Measurements from ENCODE around the gene DHFR.

The DHFR gene

GRCh38 chr5:80600943-80601693 is 53.7 kb downstream of the DHFR start:
- TF ChIP-seq EZH2 (IDR thresholded peaks at IDR 0.05; ENCODE audit: borderline replicate concordance, low read depth, low read length, severe bottlenecking) (no peak), CTCF (IDR thresholded peaks at IDR 0.05; ENCODE audit: borderline replicate concordance, extremely low read depth, low read length, poor library complexity, severe bottlenecking) (no peak)
- no peaks in the 10 kb centered on the region for H3K79me2 ChIP-seq (ENCODE audit: insufficient read depth, low read length)
- no peak overlapping the region for H3K4me2 ChIP-seq (ENCODE audit: insufficient read depth, low read length)
- H2AFZ ChIP-seq (ENCODE audit: low read depth, low read length): no peak overlapping the region
- H3K4me3 ChIP-seq (ENCODE audit: low read depth in 1 of 2, low read length in 2 of 2): no peak overlapping the region
- no peak overlapping the region for H3K27ac ChIP-seq (ENCODE audit: low read length)
- H3K4me1 ChIP-seq (ENCODE audit: insufficient read depth, low read length): no peaks in the 10 kb centered on the region
- H3K9me3 ChIP-seq (ENCODE audit: insufficient read depth, low read length, severe bottlenecking): no peaks in the 10 kb centered on the region
- H4K20me1 ChIP-seq (ENCODE audit: insufficient read depth, low read length): no peaks in the 10 kb centered on the region
- H3K36me3 ChIP-seq (ENCODE audit: insufficient read depth, low read length): no peaks in the 10 kb centered on the region
- H3K9ac ChIP-seq (ENCODE audit: low read depth, low read length): no peak overlapping the region
- no peaks in the 10 kb centered on the region for H3K27me3 ChIP-seq (ENCODE audit: insufficient read depth, low read length, poor library complexity)
- ATAC-seq (ENCODE audit: insufficient read depth, low read depth): no peak
- DNase-seq: no peak

GRCh38 chr5:80597500-80597899 is 57.3 kb downstream of the DHFR start:
- no peaks in the 10 kb centered on the region for H3K36me3 ChIP-seq (ENCODE audit: insufficient read depth, low read length)
- H2AFZ ChIP-seq (ENCODE audit: low read depth, low read length): no peak overlapping the region
- ATAC-seq (ENCODE audit: insufficient read depth, low read depth): no peak

GRCh38 chr5:80594810-80595209 is 60.0 kb downstream of the DHFR start:
- TF ChIP-seq EZH2 (IDR thresholded peaks at IDR 0.05; ENCODE audit: borderline replicate concordance, low read depth, low read length, severe bottlenecking) (no peak), CTCF (IDR thresholded peaks at IDR 0.05; ENCODE audit: borderline replicate concordance, extremely low read depth, low read length, poor library complexity, severe bottlenecking) (no peak)
- no peaks in the 10 kb centered on the region for H3K36me3 ChIP-seq (ENCODE audit: insufficient read depth, low read length)
- no peaks in the 10 kb centered on the region for H3K9me3 ChIP-seq (ENCODE audit: insufficient read depth, low read length, severe bottlenecking)
- no peak overlapping the region for H3K27ac ChIP-seq (ENCODE audit: low read length)
- no peaks in the 10 kb centered on the region for H3K4me1 ChIP-seq (ENCODE audit: insufficient read depth, low read length)
- no peaks in the 10 kb centered on the region for H3K27me3 ChIP-seq (ENCODE audit: insufficient read depth, low read length, poor library complexity)
- no peak overlapping the region for H3K4me2 ChIP-seq (ENCODE audit: insufficient read depth, low read length)
- ATAC-seq (ENCODE audit: insufficient read depth, low read depth): no peak
- H3K79me2 ChIP-seq (ENCODE audit: insufficient read depth, low read length): no peaks in the 10 kb centered on the region
- no peak overlapping the region for H3K4me3 ChIP-seq (ENCODE audit: low read depth in 1 of 2, low read length in 2 of 2)
- no peak overlapping the region for H3K9ac ChIP-seq (ENCODE audit: low read depth, low read length)
- DNase-seq: no peak
- H4K20me1 ChIP-seq (ENCODE audit: insufficient read depth, low read length): no peaks in the 10 kb centered on the region
- H2AFZ ChIP-seq (ENCODE audit: low read depth, low read length): 0 out of 2 replicates have a peak overlapping the region, but pooled peaks have one; percentile 22

More at GRCh38 chr5:80597500-80597899, 57.3 kb downstream of the DHFR start:
- Histone ChIP-seq H3K9ac (ENCODE audit: low read depth, low read length) (no peak overlapping the region), H3K4me2 (ENCODE audit: insufficient read depth, low read length) (no peak overlapping the region), H3K79me2 (ENCODE audit: insufficient read depth, low read length) (no peaks in the 10 kb centered on the region), H3K4me3 (ENCODE audit: low read depth in 1 of 2, low read length in 2 of 2) (no peak overlapping the region), H3K9me3 (ENCODE audit: insufficient read depth, low read length, severe bottlenecking) (no peaks in the 10 kb centered on the region), H4K20me1 (ENCODE audit: insufficient read depth, low read length) (no peaks in the 10 kb centered on the region), H3K4me1 (ENCODE audit: insufficient read depth, low read length) (no peaks in the 10 kb centered on the region), H3K27ac (ENCODE audit: low read length) (no peak overlapping the region), H3K27me3 (ENCODE audit: insufficient read depth, low read length, poor library complexity) (no peaks in the 10 kb centered on the region)
- DNase-seq: no peak
- TF ChIP-seq EZH2 (IDR thresholded peaks at IDR 0.05; ENCODE audit: borderline replicate concordance, low read depth, low read length, severe bottlenecking): no peak
- no peak for TF ChIP-seq CTCF (IDR thresholded peaks at IDR 0.05; ENCODE audit: borderline replicate concordance, extremely low read depth, low read length, poor library complexity, severe bottlenecking)
